HT-29 (cell line): ENCODE measurements around the gene SMAD6. TPM values are rescaled to one million over a fixed set of nuclear protein-coding genes. Genes with fewer than 3 reads are reported as not detected.
A peak's percentile ranks its signal among the peaks of the same experiment; 100 is the strongest.
"Not testable (repeated sequence)": the region's sequence is repeated elsewhere in the genome, so short reads cannot be mapped to it uniquely, and the experiment has no call there.

ENCODE experiments used
- DNase-seq: peaks from one replicate; pipeline ENCODE4 v3.0.0-alpha.2; 2015; ENCODE audit warnings: low spot score
- total RNA-seq: library from RNA; depleted of rRNA; stranded (reverse); fragments of >200 nt; shearing (Covaris generic); gene quantifications from 2 replicates; pipeline ENCODE4 v1.2.3, GENCODE V29; 2014

SMAD6 gene
- total RNA-seq, 1 experiment from 2014 or later, result 123 TPM

DNA sequence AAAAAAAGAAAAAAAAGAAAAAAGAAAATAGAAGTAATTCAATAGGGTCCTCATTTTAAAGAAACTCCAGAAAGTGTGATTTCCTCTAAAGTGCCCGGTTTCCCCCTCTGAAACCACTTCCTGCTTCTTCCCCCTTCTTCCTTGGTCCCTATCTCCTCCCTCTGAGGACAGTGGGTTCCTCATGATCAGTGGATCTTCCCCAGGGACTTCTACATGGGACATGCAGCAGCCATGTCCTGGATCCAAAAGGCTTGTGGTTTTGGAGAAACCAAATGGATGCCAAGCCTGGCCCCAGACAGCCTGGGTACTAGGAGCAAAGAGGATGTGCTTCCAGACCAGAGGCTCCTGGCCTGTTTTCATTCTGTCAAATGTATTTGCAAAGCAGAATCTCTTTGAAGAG lies 26.6 kb upstream of the SMAD6 start:
- DNase-seq, result no peak

DNA sequence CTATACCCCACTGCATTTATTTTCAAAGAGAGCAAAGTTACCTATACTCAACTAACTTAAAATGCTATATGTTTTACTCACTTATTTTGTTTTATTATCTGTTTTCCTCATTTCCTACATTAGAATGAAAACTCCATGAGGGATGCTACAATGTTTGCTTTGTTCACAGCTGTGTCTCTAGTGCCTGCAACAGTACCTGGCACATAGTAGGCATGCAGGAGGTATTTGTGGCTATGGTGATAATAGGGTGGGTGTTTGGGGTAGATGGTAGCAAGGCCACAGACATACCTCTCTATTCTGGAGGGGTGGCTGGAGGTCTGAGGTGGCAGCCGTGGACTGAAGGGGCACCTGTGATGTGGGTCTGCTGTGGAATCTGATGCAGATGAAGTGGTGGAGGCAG lies 24.7 kb upstream of the SMAD6 start:
- no peak for DNase-seq

DNA sequence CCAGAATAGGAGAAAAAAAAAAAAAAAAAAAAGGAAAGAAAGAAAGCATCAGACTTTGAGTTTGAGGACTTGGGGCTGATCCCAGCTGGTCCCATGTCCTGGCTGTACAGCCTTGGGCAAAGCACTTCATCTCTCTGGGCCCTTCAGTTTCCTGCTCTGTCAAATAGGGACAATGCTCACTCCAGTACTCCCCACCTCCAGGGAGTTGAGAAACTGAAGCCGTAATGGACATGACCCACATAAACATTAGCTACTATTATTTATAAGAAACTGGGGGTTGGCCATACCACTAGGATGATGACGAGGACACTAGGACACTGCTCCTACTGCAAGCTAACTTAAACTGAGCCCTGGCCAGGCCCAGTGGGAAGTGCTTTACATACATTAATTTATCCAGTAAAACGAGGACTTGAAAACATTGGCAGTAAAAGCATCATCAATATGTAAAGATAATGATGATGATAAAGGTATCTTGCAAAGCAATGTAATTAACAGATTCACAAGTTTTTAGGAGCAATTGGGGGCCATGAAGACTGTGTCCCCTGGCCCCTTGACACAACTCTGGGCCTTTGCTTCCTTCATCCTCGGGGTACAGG lies 22.9 kb upstream of the SMAD6 start:
- no peak for DNase-seq

DNA sequence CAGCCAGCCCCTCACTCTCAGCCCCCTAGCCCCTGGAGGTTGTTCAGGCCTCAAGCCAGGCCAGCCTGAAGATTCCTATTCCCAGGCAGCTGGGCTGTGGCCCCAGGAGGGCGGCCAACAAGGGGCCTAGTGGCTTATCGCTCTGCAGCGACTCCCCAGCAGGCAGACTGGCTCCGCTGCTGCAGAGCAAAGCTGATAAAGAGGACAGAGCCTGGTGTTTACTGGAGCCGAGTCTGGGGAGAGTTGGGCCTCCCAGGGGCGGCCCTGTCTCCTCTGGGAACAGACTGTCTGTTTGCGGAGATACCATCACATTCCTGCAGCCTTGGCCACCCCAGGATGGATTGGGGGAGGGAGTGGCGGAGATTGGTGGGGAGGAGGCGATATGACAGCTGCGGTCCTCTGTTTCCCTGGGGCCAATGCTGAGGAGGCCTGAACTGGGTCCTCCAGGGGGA lies 22.4 kb upstream of the SMAD6 start:
- no peak for DNase-seq

DNA sequence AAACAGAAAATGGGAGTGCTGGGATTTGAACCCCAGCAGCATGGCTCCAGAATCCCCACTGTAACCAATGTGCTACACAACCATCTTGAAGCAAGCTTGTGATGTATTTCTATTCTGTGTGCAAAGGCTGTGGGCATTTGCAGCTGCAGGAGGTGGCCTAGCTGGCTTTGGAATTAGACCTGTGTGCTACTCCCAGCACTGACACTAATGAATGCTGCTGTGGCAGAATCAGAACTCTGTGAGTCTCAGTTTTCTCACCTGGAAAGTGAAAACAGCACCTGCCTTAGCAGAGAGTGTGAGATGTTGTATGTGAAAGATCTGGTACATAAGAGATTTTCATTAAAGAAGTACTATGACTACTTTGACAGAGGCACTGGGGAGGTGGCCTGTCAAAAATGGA lies 21.5 kb upstream of the SMAD6 start:
- no peak for DNase-seq

DNA sequence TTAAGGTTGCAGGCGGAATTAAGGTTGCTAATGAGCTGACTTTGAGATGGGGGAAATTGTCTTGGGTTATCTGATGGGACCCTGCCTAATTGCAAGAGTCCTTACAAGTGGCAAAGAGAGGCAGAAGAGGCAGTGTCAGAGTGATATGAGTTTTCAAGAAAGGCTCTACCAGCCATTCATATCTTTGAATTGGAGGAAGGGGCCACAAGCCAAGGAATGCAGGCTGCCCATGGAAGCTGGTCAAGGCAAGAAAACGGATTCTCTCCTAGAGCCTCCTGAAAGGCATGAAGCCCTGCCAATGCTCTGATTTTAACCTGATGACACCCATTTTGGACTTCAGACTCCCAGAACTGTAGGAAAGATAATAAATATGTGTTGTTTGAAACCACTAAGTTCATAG lies 20.6 kb upstream of the SMAD6 start:
- no peak for DNase-seq

DNA sequence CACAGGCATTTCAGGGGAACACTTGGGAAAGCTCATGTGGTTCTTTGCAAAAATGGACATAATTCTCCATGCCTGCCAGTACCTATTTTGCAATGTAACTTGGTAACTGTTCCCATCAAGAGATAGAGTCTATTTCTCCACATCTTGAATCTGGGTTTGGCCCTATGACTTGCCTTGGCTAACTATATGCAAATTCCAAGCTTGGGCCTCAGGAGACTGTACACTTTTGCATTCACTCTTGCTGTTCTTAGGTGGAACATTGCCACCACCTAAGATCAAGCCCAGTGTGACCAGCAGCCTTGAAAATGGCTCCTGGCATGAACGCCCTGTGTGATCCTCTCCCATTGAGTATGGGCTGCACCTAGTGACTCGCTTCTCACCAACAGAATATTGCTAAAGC lies 19.8 kb upstream of the SMAD6 start:
- DNase-seq, result no peak

DNA sequence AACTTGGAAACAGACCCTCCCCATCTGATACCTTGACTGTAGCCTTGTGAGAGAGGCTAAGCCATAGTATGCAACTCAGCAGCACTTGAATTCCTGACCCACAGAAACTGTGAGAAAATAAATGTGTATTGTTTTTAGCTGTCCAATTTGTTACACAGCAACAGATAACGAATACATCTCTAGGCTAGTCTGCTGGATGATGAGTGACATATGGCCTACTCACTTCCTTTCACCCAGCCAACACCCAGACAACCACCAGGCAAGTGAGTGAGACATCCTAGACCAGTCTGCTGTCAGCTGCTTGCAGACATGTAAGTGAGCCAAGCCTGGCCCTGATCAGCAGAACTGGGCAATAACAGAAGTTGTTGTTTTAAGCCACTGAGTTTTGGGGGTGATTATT lies 19.2 kb upstream of the SMAD6 start:
- no peak for DNase-seq

DNA sequence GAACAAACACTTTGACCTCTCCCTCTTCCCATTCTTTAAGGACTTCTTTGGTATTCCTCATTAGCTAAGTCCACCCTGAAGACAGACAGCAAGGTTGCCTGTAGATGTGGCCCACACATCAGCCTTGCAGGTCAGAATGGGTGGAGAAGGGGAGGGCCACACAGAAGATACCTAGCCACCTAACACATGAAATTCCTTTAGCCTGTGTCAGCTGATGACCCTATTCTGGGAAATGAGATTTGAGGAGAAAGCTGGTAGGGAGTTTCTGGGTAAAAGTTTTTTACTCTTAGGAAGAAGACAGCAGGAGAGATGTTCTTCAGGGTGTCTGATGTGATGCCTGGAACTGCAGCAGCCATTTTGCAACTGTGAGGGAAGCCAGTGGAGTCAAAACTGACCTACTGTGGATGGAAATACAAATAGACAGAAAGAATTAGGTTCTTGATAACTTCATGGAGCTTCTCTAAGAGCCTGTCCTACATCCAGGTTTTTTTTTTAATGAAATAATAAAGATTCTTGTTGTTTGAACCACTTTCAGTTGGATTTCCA lies 17.8 kb upstream of the SMAD6 start:
- DNase-seq, result no peak

DNA sequence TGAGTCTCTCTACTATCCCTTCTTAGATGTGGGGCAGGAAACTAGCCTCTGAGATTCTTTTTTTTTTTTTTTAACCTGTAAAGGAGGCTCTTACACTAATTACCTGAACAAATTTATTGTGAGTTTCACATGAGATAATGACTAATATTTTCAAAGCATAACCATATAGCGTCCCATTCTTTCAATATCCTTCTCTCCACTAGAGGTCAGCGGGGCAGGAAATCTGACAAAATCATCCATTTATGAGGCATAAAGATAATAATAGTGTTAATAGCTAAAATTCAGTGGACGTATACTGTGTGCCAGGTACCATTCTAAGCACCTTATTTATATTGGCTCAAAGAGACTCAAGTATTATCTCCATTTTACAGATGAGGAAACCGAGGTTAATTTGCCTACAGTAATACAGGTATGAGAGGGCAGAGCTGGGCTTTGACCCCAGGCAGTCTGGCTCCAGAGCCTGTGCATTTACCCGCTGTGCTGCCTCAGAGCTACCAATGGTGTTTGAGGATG lies 16.3 kb upstream of the SMAD6 start:
- peak; percentile 35 for DNase-seq

DNA sequence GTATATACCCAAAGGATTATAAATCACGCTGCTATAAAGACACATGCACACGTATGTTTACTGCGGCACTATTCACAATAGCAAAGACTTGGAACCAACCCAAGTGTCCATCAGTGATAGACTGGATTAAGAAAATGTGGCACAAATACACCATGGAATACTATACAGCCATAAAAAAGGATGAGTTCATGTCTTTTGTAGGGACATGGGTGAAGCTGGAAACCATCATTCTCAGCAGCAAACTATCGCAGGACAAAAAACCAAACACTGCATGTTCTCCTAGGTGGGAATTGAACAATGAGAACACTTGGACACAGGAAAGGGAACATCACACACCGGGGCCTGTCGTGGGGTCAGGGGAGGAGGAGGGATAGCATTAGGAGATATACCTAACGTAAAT lies 11.1 kb upstream of the SMAD6 start:
- DNase-seq, result not testable (repeated sequence)

DNA sequence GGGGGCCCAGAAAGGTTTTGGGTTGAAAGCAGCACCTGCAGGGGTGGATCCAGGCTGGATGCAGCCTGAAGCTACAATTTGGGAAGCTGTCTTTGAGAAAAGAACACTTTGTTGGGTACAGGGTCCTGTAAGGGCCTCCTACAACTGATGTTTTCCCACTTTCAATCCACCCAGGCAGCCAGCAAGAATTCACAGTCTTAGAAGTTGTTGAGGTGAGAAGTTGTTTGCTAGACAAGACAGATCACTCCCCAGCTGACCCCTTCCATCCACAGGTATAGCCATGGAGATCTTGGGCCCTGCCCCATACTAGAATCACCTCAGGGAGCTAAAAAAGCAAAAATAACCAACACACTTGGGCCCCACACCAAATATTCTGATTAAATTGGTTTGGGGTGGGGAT lies 10.3 kb upstream of the SMAD6 start:
- no peak for DNase-seq

DNA sequence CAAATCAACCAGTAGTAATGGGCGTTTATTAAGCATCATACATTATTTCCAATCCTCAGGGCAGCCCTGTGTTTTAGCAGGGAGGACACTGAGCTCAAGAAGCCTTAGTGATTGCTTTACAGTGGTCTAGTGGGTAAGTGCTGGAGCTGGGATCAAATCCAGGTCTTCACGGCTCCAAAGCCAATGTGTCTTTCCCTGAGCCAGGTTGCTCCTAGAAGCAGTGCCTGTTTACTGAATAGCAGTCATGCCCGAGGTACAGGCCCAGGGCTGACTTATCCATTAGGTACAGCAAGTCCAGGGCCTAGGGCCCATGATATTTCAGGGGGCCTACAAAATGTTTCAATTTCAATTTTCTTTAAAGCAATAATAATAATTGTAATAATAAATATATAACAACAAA lies 9.6 kb upstream of the SMAD6 start:
- DNase-seq, result no peak

DNA sequence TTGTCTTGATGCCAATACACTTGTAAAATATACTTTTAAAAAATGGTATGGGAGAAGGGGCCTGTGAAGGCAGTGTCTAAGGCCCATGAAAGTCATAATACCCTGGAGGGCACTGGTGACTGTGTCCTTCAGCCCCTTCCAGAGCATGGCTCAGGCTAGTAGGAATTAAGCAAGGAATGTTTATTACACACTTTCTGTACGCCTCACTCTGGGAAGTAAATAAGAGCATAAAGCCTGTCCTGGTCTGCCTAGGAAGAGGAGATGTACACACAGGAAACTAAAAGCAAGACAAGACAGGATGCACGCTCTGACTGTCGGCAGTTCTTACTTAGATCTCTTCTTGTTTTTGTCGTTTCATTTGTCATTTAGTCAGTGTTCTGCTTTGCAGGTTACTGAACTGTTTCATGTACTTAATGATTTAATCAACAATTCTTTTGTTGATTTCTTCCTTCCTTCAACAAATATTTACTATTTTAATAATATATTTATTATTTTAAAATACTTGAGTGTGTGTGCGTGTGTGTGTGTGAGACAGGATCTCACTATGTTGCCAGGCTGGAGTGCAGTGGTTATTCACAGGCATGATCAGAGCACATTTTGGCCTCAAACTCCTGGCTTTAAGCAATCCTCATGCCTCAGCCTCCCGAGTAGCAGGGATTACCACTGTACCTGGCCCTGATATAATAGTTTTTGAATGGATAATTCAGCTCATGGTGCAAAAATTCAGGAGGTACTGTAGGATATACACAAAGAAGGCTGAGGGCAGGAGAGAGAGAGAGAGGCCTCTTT lies 9.0 kb upstream of the SMAD6 start:
- DNase-seq, result no peak

DNA sequence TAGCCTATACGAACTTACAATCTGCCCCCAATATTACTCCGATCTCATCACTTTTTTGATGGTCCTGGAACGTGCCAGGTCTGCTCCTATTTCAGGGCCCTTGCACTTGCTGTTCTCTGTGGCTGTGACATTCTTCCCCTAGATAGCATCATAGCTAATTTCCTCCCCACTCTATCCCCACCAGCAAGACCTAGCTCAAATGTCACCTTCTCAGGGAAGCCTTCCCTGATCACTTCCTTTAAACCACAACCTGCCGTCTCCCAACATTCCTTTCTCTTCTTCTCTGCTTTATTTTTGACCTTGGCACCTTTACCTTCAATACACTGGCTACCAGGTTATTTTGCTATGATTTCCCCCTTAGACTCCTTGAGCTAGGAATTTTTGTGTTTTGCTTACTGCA lies 5.3 kb upstream of the SMAD6 start:
- DNase-seq, result no peak

DNA sequence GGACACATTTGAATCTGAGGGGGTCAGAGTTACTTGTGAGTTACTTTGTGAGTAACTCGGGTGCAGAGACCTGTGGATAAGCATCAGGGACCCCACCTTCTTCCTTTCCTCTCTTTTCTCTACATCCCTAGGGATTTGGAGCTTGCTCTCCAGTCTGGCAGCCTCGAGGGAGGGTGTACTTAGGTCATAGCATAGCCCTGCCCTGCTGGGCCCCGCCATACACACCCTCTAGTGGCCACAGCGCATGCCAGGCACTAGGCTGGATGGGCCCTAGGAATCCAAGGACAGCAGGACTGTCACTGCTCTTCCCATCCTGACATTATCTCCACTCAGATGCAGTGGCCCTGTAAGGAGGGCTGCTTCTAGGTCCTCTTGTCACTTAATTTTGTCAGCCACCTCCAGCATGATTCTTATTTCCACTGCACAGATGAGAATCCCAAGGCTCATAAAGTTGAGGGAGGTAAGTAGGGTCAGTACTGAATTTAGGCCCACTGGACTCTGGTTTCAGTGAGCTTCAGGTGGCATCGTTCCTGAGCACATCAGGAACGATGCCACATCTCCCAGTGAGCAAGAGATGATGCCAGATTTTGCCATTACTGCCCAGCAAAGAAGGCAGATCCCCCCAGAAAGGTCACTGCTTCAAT lies 3.6 kb upstream of the SMAD6 start:
- DNase-seq, result peak; percentile 86

DNA sequence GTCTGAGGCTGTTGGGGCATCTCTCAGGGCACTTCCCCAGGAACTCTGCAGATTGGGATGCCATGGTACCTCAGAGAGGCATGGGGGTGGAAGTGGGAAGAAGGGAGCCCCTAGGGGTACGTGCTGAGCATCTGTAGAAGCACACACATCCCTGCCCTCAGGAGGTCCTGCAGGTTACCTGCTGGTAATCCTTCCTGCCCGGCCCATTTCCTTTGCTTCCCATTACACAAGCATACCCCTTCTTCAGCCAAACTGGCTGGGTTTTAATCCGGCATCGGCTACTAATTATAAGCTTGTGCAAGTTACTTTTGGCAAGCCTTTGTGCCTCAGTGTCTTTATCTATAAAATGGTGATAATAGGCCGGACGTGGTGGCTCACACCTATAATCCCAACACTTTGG lies 3.1 kb upstream of the SMAD6 start:
- no peak for DNase-seq

DNA sequence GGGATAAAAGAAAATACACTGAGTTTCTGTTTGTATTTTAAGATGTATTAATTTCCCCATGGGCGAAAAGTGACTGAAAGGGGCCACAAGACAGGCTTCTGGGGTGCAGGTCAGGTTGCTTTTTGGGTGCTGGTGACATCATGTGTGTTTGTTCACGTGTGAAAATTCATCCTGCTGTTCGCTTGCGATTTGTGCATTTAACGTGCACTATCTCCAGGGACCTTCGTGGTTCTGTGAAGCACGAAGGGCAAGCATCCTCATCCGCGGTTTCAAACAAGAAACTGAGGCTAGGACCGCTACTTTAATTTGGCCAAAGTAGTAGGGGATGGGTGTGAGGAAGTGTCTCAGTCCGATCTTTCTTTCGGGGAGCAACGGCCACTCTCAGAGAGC lies 1.6 kb upstream of the SMAD6 start:
- peak; percentile 39 for DNase-seq

DNA sequence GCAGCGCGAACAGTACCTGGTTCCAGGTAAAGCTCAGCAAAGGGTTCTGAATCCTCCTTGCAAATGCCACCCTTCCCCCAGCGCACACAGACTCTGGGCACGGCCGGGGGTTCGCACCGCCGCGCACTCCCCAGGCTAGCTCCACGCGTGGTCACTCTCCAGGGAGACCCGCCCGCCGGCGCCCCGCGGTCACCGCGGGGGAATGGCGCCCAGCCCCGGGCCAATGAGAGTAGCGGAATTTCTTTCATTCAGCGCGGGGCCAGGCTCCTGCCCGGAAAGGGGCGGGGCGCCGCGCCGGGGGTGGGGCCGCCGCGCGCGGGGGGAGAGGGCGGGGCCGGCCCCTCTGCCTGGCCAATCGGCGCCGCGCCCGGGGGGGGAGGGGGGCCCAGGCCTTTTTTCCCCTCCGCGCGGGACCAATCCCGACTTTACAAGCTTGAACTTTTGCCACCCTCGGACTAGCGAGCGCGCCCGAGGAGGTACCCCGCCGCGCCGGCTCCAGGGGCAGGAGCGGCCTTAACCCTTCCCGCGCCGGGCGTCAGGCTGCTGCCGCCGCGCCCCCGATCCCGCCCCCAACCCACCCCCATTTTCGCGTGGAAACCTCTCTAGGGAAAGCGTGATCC lies 1.1 kb upstream of the SMAD6 start:
- peak; percentile 97 for DNase-seq

DNA sequence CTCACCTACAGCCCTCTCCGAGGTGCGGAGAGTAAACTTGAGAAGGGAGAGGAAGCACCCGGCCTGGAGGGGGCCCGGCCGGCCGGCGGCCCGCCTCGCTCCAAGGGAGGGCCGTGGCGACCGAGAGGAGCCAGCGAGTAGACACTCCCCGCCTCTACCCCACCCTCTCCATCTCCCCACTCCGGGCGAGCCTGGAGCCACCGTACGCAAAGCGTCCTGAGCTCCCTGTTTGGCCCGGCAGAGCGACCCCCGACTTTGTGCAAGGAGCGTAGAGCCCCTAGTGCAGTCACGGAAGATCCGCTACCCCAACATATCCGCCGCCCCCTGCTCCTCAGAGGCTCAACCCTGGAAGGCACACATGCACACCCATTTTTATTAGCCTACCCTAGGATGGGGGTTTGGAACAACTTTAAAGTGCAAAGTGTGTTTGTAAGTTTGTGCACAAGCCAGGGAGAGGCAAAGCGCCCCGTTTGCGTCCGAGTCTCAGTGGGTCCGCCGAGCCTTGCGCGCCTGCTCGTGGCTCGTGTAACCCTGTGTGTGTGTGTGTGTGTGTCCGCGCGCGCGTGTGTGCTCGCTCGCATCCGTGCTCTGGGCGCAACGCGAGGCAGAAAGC lies 508 bp upstream of the SMAD6 start:
- DNase-seq, result peak; percentile 78

DNA sequence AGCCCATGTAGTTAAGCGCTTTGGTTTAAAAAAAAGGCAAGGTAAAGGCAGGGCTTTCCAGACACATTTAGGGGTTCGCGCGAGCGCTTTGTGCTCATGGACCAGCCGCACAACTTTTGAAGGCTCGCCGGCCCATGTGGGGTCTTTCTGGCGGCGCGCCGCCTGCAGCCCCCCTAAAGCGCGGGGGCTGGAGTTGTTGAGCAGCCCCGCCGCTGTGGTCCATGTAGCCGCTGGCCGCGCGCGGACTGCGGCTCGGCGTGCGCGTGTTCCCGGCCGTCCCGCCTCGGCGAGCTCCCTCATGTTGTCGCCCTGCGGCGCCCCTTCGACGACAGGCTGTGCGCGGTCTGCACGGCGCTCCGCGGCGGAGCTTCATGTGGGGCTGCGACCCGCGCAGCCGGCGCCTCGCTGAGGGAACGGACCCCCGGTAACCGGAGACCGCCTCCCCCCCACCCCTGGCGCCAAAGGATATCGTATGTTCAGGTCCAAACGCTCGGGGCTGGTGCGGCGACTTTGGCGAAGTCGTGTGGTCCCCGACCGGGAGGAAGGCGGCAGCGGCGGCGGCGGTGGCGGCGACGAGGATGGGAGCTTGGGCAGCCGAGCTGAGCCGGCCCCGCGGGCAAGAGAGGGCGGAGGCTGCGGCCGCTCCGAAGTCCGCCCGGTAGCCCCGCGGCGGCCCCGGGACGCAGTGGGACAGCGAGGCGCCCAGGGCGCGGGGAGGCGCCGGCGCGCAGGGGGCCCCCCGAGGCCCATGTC lies 927 bp downstream of the SMAD6 start:
- DNase-seq, result no peak
